LoVo (cell line): ENCODE results near the gene ZNF292.
"Not testable (repeated sequence)": the region's sequence is repeated elsewhere in the genome, so short reads cannot be mapped to it uniquely, and the experiment has no call there.

Experiments used
- DNase-seq: peaks from one replicate; pipeline ENCODE4 v3.0.0-alpha.2; 2016; ENCODE audit warnings: low spot score

The ZNF292 gene

DNA sequence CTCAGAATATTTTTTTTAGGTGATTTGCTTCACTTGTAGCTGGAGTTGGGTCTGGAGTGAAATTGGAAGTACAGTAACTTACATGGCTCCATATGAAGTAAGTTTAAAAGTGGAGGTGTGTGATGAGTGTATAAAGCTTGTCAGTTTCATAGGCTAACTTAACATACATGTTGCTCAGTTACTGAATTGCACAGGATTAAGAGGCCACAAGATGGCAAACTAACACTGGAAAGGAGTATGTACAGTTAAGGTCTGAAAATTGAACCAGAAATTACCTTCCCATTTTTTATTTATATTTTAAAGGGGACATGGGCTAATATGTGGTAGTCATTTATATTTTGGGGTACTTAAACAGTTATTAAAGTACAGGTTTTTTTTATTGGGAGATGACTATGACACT is 121.8 kb downstream of the ZNF292 start:
- no peak for DNase-seq

DNA sequence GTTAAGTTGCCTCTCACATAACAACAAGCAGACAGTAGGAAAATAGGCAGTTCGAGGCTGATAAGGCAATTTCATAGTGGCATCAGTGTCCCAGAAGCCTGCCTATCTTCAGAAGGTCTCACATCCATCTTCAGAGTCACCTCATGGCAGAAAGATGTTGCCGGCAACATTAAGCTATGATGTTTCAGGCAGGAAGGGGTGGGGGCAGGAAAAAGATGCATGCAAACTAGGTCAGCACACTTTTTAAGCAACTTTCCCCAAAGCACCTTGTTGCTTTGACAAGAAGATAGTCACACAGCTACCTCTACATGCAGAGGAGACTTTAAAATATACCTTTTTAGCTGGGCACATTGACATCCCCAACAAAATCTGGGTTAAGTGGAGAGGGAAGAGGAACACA is 123.8 kb downstream of the ZNF292 start:
- no peak for DNase-seq

DNA sequence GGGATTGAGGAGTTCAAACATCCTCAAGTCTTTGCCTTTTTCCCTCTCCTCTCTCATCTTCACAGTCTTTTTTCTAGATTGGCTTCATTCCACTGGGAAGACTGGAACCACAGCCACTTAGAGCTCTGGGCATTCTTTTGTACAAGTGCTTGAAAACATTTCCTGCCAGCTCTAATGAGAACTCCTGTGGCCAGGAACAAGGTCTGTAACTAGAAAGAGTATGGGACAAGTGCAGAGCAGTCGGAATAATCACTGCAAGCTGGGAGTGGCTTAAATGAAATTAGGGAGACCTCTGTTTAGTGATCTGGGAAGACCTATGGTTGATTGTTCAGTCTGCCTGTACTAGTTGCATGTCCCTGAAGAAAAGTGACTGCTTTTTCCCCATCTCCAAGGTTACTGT is 126.1 kb downstream of the ZNF292 start:
- no peak for DNase-seq

DNA sequence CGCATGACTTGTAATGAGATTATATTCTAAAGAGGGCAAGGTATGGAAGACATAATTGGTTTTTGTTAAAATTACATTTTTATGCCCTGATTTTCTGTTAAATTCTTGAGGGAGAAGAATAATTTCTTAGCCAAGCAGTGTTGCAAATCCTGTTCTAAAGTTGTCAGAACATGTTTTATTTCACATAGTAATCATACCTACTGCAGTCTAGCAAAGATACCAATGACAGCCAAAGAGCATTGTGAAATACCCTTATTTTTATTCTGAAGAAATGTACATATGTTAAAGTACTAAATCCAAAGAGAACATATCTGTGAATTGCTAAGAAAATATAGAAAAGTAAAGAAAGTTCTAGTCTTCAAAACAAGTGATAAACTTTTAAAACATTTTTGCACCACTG is 127.4 kb downstream of the ZNF292 start:
- no peak for DNase-seq

DNA sequence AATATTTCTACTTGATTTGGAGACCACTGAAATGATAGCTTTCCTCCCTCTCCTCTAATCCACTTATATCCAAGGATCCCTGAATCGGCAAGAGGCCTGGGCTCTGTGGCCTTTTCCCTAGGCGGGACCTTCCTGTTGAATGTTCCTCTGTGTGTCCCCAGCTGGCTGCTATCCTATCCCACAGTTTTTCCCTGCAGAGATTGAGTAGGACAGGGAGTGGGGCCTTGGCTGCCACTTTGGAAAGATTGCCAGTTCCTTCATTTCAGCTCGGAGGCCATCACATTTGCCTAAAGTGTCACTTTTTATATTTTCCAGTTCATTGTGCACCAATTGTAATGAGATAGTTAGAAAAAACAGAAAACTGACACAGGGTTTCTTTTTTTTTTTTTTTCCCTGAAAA is 128.1 kb downstream of the ZNF292 start:
- no peak for DNase-seq

DNA sequence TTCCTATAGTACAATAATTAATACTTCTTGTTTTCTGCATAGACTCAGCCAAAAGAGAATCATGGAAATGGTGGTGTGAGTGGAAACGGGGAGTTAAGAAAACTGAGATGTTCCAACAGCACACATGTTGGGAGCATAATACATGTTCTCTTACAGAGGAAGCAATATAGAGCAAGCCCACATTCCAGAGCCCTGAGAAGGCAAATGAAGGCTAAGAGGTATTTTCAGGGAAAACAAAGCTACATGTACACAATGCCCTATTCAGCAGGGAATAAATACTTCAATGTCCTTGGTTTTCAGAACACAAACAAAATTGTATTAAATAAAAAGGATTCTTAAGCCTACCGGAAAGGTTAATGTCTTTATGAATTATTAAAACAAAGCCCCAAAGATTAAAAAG is 131.9 kb downstream of the ZNF292 start:
- DNase-seq = no peak

DNA sequence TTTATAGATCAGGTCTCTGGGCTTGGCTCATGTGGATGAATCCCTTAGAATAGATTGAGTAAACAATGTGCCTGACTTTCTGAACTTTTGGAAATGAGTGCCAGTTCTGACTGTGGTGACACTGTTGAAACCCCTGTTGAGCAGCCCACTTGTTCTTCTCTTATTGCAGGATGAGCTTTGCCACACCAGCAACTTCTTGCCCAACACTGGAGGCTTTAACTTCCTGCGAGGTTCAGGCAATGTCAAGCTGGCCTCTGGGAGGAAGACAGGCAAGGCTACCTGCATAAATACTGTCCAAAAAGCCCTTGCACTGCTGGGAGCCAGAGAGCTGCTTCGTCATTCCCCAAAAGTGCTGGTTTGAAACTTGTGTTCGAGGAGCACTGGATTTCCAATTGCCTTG is 134.2 kb downstream of the ZNF292 start:
- no peak for DNase-seq

DNA sequence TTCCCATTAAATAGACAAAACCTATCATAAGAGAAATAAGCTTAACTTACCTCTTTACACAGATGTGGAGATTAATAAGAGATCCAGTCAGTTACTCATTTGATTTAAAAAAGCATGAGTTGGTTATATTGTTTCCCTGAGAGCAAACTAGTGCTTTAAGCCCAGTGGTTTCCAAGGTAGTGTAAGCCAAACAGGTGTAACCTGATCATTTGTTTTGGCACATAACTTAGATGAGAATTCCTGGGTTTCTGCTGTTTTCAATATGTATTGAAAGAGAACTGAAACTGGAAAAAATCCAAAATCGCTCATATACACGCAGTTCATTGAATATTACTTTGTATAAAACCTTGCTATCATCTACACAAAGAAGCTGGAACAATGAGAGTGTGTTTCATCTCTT is 136.5 kb downstream of the ZNF292 start:
- DNase-seq = no peak

DNA sequence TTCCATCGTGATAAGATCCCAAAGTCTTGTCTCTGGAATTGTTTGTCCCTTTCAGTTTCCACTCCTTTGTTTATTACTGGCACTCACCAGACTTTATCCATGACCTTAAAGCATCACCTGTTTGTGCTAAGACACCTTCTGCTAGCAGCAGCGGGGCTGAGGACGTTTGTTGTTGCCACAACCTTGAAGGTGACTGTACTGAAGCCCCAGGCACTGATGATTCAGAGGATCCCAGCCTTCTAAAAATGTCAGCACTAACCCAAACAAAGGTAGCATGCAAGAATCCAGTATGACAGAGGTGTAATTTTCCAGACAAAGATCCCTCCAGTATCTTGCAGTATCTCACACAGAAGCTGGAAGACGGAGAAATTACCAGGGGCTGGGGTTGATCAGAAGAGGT is 138.2 kb downstream of the ZNF292 start:
- no peak for DNase-seq

DNA sequence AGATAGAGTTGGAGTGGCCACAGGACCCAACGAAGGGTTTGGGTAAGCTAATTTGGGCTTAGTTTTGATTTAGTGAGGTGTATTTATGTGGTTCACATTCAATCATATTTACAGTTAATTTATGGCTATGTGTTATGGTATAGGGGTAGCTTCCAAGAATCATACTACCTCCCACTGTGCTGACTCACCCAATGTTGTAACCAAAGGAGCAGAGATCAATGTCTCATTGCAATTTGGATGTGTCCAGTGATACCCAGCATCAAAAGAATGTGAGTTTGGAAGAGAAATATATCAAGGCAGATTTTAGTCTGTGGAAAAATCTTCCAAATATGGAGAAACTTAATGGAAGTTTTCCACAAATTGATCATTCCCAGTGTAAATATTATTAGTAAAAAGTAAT is 141.8 kb downstream of the ZNF292 start:
- no peak for DNase-seq

DNA sequence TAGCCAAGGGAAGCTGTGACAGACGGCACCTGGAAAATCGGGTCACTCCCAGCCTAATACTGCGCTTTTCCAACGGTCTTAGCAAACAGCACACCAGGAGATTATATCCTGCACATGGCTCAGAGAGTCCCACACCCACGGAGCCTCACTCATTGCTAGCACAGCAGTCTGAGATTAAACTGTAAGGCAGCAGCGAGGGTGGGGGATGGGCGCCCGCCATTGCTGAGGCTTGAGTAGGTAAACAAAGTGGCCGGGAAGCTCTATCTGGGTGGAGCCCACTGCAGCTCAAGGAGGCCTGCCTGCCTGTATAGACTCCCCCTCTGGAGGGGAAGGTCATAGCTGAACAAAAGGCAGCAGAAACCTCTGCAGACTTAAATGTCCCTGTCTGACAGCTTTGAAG is 145.9 kb downstream of the ZNF292 start:
- not testable (repeated sequence) for DNase-seq

DNA sequence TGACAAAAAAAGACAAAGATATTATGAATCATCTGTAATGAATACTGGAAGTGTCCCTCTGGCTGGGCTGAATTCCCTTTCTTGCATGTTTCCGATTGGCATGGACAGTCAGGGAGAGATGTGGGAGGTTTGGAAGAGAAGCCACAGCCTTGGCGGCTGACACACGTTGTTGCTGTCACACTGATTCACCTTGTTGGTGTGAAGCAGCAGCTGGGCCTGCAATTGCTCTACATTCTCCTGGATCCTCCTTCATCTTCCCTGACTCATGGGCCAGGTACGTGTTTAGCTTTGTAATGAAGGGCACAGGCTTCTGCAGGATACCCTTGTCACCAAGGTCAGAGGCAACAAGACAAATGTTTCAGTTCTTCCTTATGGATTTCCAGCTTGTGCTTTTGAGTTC is 153.6 kb downstream of the ZNF292 start:
- DNase-seq = no peak

DNA sequence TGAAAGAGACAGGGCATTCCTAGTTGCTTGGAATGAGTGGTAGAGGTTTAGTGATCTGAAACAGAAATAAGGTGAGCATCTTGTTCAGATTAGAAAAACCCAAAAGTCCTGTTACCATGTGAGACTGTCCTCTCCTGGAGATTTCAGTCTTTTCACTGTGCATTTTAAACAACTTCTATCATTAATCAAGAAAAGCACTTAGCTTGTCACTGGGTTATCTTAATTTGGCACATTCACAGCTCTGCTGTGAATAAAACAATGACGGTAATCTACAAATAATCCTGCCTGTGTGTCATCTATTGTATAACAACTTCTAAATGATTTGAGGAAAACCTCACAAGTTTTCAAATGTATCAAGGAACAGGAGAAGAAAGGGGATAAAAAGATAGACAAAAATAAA is 157.5 kb downstream of the ZNF292 start:
- DNase-seq = no peak
